ENCODE results near the gene CARS1. TPM values are rescaled to one million over a fixed set of nuclear protein-coding genes. Genes with fewer than 3 reads are reported as not detected.
"Not testable (repeated sequence)": the region's sequence is repeated elsewhere in the genome, so short reads cannot be mapped to it uniquely, and the experiment has no call there.

CARS1 gene
- polyA plus RNA-seq, 1 donor from 2014 or later = 35.8 TPM

- H3K4me1 Mint-ChIP-seq = no peaks in the 10 kb centered on the region
- no peak overlapping the region for H3K4me3 Mint-ChIP-seq
- H3K27ac Mint-ChIP-seq = no peak overlapping the region
- H3K27me3 Mint-ChIP-seq = peaks cover 4% of the 10 kb centered on the region
- H3K9me3 Mint-ChIP-seq = peaks cover 0 to 4% (median 2%) of the 10 kb centered on the region in 3 donors
- H3K36me3 Mint-ChIP-seq = no peaks in the 10 kb centered on the region
Measured at GRCh38 chr11:3080733-3081385, 23.6 kb upstream of the CARS1 start.

- peaks cover 0 to 4% (median 2%) of the 10 kb centered on the region in 3 donors for H3K9me3 Mint-ChIP-seq
- no peaks in the 10 kb centered on the region for H3K36me3 Mint-ChIP-seq
- no peak overlapping the region for H3K27ac Mint-ChIP-seq
Measured at GRCh38 chr11:3080104-3080503, 22.9 kb upstream of the CARS1 start.

GRCh38 chr11:3077846-3078440 is 20.7 kb upstream of the CARS1 start:
- no peak overlapping the region for H3K27ac Mint-ChIP-seq
- peaks cover 3% of the 10 kb centered on the region for H3K27me3 Mint-ChIP-seq

More at GRCh38 chr11:3080104-3080503, 22.9 kb upstream of the CARS1 start:
- H3K27me3 Mint-ChIP-seq = peaks cover 3% of the 10 kb centered on the region
- H3K4me1 Mint-ChIP-seq = no peaks in the 10 kb centered on the region
- no peak overlapping the region for H3K4me3 Mint-ChIP-seq

GRCh38 chr11:3077189-3077836 is 20.1 kb upstream of the CARS1 start:
- peaks cover 0 to 3% (median 2%) of the 10 kb centered on the region in 3 donors for H3K9me3 Mint-ChIP-seq
- no peaks in the 10 kb centered on the region for H3K4me1 Mint-ChIP-seq
- no peaks in the 10 kb centered on the region for H3K36me3 Mint-ChIP-seq
- H3K27me3 Mint-ChIP-seq = peaks cover 3% of the 10 kb centered on the region
- H3K4me3 Mint-ChIP-seq = no peak overlapping the region
- no peak overlapping the region for H3K27ac Mint-ChIP-seq

More at GRCh38 chr11:3077846-3078440, 20.7 kb upstream of the CARS1 start:
- Mint-ChIP-seq H3K9me3 (peaks cover 0 to 4% (median 2%) of the 10 kb centered on the region in 3 donors), H3K4me1 (no peaks in the 10 kb centered on the region), H3K4me3 (no peak overlapping the region), H3K36me3 (no peaks in the 10 kb centered on the region)

DNA sequence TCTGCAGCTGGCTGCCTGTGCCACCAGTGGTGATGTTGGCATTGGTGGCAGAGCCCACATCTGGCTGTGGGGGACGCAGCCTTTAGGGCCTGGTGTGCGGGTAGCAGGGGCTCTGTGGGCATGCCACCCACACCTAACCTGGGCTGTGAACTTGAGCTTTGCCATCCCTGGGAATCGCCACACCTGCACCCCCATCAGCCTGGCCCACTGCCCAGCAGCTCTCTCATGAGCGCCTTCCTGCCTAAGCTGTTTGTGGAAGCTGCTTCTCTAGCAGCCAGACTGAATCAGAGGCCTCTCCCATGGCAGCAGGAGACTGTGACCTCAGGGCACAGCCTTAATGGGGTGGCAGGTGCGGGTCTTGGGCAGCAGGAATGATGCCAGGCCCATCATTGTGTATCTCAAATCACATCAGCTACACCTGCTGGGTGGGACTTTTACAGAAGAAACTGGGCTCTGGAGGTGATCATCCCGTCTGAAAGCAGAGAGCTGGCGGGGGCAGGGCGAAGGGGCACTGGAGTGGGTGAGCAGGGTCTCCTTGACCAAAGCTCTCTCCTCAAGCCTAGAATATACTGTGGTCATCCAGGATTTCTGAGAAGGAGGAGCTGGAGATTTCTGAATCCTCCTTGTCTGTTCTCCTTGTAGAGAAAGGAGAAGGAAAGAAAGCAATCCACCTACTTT is 17.8 kb upstream of the CARS1 start:
- H3K27me3 Mint-ChIP-seq = peaks cover 3% of the 10 kb centered on the region
- no peak overlapping the region for H3K27ac Mint-ChIP-seq
- H3K9me3 Mint-ChIP-seq = no peaks in the 10 kb centered on the region
- H3K4me3 Mint-ChIP-seq = no peak overlapping the region
- H3K4me1 Mint-ChIP-seq = no peaks in the 10 kb centered on the region
- H3K36me3 Mint-ChIP-seq = no peaks in the 10 kb centered on the region

GRCh38 chr11:3073029-3073435 is 15.8 kb upstream of the CARS1 start:
- H3K4me1 Mint-ChIP-seq = no peaks in the 10 kb centered on the region
- no peaks in the 10 kb centered on the region for H3K9me3 Mint-ChIP-seq
- H3K4me3 Mint-ChIP-seq = no peak overlapping the region
- peaks cover 1% of the 10 kb centered on the region for H3K36me3 Mint-ChIP-seq
- no peak overlapping the region for H3K27ac Mint-ChIP-seq
- H3K27me3 Mint-ChIP-seq = peaks cover 3% of the 10 kb centered on the region

DNA sequence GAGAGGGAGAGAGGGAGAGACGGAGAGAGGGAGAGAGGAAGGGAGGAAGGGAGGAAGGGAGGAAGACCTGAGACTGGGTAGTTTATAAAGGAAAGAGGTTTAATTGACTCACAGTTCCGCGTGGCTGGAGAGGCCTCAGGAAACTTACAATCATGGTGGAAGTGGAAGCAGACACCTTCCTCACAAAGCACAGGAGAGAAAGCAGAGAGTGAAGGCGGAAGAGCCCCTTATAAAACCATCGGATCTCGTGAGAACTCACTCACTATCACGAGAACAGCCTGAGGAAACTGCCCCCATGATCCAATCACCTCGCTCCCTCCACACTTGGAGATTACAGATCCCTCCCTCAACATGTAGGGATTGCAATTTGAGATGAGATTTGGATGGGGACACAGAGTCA is 12.2 kb upstream of the CARS1 start:
- H3K9me3 Mint-ChIP-seq = no peaks in the 10 kb centered on the region
- H3K36me3 Mint-ChIP-seq = peaks cover 1% of the 10 kb centered on the region
- no peak overlapping the region for H3K27ac Mint-ChIP-seq
- H3K4me3 Mint-ChIP-seq = no peak overlapping the region
- H3K4me1 Mint-ChIP-seq = no peaks in the 10 kb centered on the region
- peaks cover 5% of the 10 kb centered on the region for H3K27me3 Mint-ChIP-seq

- H3K4me3 Mint-ChIP-seq, H3K9me3 Mint-ChIP-seq, H3K27me3 Mint-ChIP-seq, H3K36me3 Mint-ChIP-seq, H3K4me1 Mint-ChIP-seq, H3K27ac Mint-ChIP-seq: not testable (repeated sequence)
Measured at GRCh38 chr11:3066308-3066707, 9.1 kb upstream of the CARS1 start.

GRCh38 chr11:3064709-3065108 is 7.5 kb upstream of the CARS1 start:
- not testable (repeated sequence) for H3K9me3 Mint-ChIP-seq, H3K27ac Mint-ChIP-seq, H3K4me3 Mint-ChIP-seq, H3K4me1 Mint-ChIP-seq, H3K36me3 Mint-ChIP-seq, H3K27me3 Mint-ChIP-seq

DNA sequence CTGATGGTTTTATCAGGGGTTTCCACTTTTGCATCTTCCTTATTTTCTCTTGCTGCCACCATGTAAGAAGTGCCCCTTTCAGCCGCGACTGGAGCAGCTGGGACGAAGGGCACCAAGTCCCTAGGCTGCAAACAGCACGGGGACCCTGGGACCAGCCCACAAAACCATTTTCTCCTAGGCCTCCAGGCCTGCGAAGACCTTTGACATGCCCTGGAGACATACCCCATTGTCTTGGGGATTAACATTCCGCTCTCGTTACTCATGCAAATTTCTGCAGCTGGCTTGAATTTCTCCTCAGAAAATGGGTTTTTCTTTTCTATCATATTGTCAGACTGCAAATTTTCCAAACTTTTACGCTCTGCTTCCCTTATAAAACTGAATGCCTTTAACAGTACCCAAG is 6.7 kb upstream of the CARS1 start:
- not testable (repeated sequence) for H3K4me3 Mint-ChIP-seq, H3K9me3 Mint-ChIP-seq, H3K36me3 Mint-ChIP-seq, H3K27ac Mint-ChIP-seq, H3K27me3 Mint-ChIP-seq, H3K4me1 Mint-ChIP-seq

DNA sequence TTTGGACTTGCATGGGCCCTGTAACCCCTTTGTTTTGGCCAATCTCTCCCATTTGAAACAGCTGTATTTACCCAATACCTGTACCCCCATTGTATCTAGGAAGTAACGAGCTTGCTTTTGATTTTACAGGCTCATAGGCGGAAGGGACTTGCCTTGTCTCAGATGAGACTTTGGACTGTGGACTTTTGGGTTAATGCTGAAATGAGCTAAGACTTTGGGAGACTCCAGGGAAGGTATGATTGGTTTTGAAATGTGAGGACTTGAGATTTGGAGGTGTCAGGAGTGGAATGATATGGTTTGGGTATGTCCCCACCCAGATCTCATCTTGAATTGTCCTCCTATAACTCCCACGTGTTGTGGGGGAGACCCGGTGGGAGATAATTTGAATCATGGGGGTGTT is 6.2 kb upstream of the CARS1 start:
- H3K4me3 Mint-ChIP-seq, H3K36me3 Mint-ChIP-seq, H3K27me3 Mint-ChIP-seq, H3K9me3 Mint-ChIP-seq, H3K27ac Mint-ChIP-seq, H3K4me1 Mint-ChIP-seq: not testable (repeated sequence)

GRCh38 chr11:3060436-3061025 is 3.3 kb upstream of the CARS1 start:
- Mint-ChIP-seq H3K27ac (no peak overlapping the region), H3K4me3 (no peak overlapping the region), H3K27me3 (no peaks in the 10 kb centered on the region), H3K9me3 (no peaks in the 10 kb centered on the region), H3K4me1 (peaks cover 12 to 15% (median 13%) of the 10 kb centered on the region in 3 donors), H3K36me3 (no peaks in the 10 kb centered on the region)

DNA sequence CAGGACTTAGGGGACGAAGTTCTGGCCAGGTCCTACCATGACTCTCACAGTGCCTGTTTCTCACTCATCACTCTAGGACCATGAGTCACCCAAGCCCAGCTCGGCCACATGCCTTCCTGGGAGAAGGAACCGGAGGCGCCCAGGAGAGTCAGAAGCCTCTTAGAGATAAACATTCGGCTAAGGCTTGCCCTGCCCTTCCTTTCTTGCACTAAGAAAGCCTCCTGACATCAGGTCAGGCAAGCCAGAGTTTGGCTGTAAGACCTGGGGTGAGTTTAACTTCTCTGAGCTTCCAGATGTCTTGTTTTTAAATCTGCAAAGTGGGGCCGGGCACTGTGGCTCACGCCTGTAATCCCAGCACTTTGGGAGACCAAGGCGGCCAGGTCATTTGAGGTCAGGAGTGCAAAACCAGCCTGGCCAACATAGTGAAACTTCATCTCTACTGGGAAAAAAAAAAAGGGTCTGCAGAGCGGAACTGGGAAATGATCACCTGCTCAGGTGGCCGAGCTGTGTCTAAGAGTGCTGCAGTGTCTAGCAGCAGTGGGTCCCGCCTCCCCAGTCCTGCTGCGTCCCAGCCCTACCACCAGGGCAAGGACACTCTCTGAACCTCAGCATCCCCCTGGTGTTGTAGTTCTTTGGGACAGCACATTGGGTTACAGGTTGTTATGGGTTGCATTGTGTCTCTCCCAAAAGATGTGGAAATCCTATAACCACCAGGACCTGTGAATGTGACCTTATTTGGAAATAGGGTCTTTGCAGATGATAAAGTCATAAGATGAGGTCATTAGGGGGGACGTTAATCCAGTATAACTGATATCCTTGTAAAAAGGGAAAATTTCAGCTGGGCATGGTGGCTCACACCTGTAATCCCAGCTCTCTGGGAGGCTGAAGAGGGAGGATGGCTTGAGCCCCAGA is 1.8 kb upstream of the CARS1 start:
- Mint-ChIP-seq H3K27me3 (no peaks in the 10 kb centered on the region), H3K4me3 (peak overlapping the region in 2 of 4 donors; percentile 52 to 65), H3K27ac (peak overlapping the region in 1 of 3 donors; percentile 32), H3K4me1 (peaks cover 16 to 21% (median 21%) of the 10 kb centered on the region in 3 donors), H3K9me3 (no peaks in the 10 kb centered on the region), H3K36me3 (no peaks in the 10 kb centered on the region)

DNA sequence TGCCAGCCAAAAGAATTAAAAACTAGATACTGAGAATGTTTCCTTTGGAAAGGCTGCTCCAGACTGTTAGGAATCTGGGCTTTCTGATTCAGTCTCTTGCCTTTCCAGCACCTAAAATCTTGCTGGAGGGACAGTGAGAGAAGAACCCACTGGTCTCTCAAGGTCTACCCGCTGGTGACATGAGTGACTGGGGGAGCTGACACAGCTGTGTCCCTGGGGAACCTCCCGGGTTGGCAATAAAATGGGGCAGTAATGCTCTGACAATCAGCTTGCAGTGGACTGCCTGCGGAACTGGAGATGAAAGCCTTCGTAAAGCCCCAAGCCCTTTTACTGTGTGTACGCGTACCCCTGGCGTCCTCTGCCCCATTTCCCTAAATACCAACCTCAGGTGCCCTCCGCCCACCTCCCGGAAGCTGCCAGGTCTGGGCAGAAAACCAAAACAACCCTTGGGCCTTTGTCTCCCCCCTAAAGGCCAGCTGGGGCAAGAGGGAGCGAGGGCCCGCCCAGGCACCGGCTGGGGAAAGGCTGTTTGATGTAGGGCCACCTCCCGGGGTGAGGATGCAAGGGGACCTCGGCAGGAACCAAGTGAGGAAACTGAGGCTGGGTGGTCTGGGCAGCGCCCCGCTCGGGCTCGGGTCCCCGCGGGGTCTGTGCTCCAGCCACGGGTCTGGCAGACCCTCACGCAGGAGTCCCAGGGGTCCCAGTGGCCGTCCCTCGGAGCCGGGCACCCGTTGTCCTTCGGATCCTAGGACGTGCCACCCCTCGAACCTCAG is 741 bp downstream of the CARS1 start:
- peak overlapping the region; percentile 95 to 97 (median 96) for H3K27ac Mint-ChIP-seq
- H3K4me3 Mint-ChIP-seq = peak overlapping the region; percentile 88 to 99 (median 95)
- H3K4me1 Mint-ChIP-seq = peaks cover 21 to 32% (median 25%) of the 10 kb centered on the region in 3 donors
- H3K27me3 Mint-ChIP-seq = no peaks in the 10 kb centered on the region
- H3K36me3 Mint-ChIP-seq = no peaks in the 10 kb centered on the region
- H3K9me3 Mint-ChIP-seq = no peaks in the 10 kb centered on the region

All from IgD-negative memory B cell (primary cell).